Epithelial cell of alveolus of lung (primary cell): ENCODE data around the gene RHOT2. TPM values are rescaled to one million over a fixed set of nuclear protein-coding genes. Genes with fewer than 3 reads are reported as not detected.

ENCODE experiments used
- total RNA-seq: library from RNA; depleted of rRNA; stranded (reverse); fragments of >200 nt; gene quantifications from 2 replicates; pipeline ENCODE4 v1.2.1, GENCODE V29; 2015

Gene RHOT2
- total RNA-seq, 1 donor from 2014 or later = 41.0 TPM

Other genes starting within 250 kb of the RHOT2 start
- 14.5 and 18.5 TPM in 2 replicates for gene RAB11FIP3, start 242.5 kb upstream of the RHOT2 start, total RNA-seq
- 37.4 and 47.7 TPM in 2 replicates for gene CAPN15, start 140.4 kb upstream of the RHOT2 start, total RNA-seq
- gene PRR35, start 107.7 kb upstream of the RHOT2 start, total RNA-seq = not detected in 2 replicates
- 2.2 and 13.1 TPM in 2 replicates for gene NHLRC4, start 101.1 kb upstream of the RHOT2 start, total RNA-seq
- 38.7 and 40.2 TPM in 2 replicates for gene PIGQ, start 98.2 kb upstream of the RHOT2 start, total RNA-seq
- gene RAB40C, start 78.1 kb upstream of the RHOT2 start, total RNA-seq = 14.5 and 15.1 TPM in 2 replicates
- 0.13 and 2.6 TPM in 2 replicates for gene WFIKKN1, start 37.1 kb upstream of the RHOT2 start, total RNA-seq
- gene METTL26, start 31.8 kb upstream of the RHOT2 start, total RNA-seq = 169 and 173 TPM in 2 replicates
- gene MCRIP2, start 26.3 kb upstream of the RHOT2 start, total RNA-seq = 10.8 and 20.2 TPM in 2 replicates
- 7.1 and 19.2 TPM in 2 replicates for gene WDR90, start 18.8 kb upstream of the RHOT2 start, total RNA-seq
- 0.78 and 2.1 TPM in 2 replicates for gene RHBDL1, start 7.5 kb downstream of the RHOT2 start, total RNA-seq
- gene STUB1, start 12.3 kb downstream of the RHOT2 start, total RNA-seq = 93.3 and 150 TPM in 2 replicates
- gene JMJD8, start 16.2 kb downstream of the RHOT2 start, total RNA-seq = 65.6 and 101 TPM in 2 replicates
- 9.4 and 21.4 TPM in 2 replicates for gene WDR24, start 22.3 kb downstream of the RHOT2 start, total RNA-seq
- gene FBXL16, start 37.7 kb downstream of the RHOT2 start, total RNA-seq = 0.08 and 0.91 TPM in 2 replicates
- 34.3 and 76.0 TPM in 2 replicates for gene METRN, start 47.0 kb downstream of the RHOT2 start, total RNA-seq
- gene ANTKMT, start 53.0 kb downstream of the RHOT2 start, total RNA-seq = 41.8 TPM in 2 replicates
- gene CCDC78, start 58.3 kb downstream of the RHOT2 start, total RNA-seq = 4.8 TPM in 1 of 2 replicates, not detected in the other
- gene HAGHL, start 59.0 kb downstream of the RHOT2 start, total RNA-seq = 10.6 and 14.7 TPM in 2 replicates
- 24.6 and 26.3 TPM in 2 replicates for gene CIAO3, start 72.9 kb downstream of the RHOT2 start, total RNA-seq
- 0.13 TPM in 1 of 2 replicates, not detected in the other for gene MSLN, start 92.6 kb downstream of the RHOT2 start, total RNA-seq
- gene RPUSD1, start 120.2 kb downstream of the RHOT2 start, total RNA-seq = 26.4 and 30.3 TPM in 2 replicates
- 5.9 and 18.2 TPM in 2 replicates for gene CHTF18, start 120.5 kb downstream of the RHOT2 start, total RNA-seq
- gene GNG13, start 132.6 kb downstream of the RHOT2 start, total RNA-seq = not detected in 2 replicates